Myometrial cell (primary cell): ENCODE results near the gene IRAG1. TPM values are rescaled to one million over a fixed set of nuclear protein-coding genes. Genes with fewer than 3 reads are reported as not detected.

Experiments used
- total RNA-seq: library from RNA; depleted of rRNA; stranded (reverse); fragments of >200 nt; gene quantifications from 2 replicates; pipeline ENCODE4 v1.2.3, GENCODE V29; 2015

IRAG1 gene
- 0.86 and 0.89 TPM in 2 replicates for total RNA-seq

DNA sequence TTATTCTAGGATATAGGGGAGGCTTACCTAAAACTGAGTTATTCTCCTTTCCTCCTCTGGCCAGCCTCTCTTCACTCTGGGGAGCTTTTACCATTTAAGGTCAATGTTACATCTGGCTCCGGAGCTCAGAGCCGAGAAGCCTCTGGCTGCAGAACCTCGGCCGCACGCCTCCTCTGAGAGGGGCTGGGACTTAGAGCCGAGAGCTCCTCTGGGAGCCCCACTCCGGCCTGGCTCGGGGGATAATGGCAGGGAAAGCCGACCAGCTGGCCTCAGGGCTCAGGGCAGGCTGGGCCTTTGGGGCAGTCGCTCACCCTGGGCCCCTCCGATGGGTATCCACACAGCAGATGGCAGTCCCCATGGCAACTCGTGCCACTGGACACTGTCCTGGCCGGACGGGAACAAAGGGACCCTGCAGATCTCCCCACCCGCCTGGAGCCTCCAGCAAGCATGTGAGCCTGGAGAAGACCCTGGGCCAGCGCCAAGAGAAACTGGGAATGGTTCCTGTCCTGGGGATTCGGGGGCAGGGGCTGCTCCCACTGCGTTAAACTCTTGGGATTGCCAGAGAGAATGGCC lies at the start of gene IRAG1:
Gene IRAG1 (minus strand): TSS at position 247 of the 573 bp plus-strand sequence. CDS start 153 bp downstream, at position 94.

Other genes starting within 250 kb of the IRAG1 start
- 5.0 and 5.8 TPM in 2 replicates for gene AMPD3, start 238.5 kb downstream of the IRAG1 start, total RNA-seq
- gene RNF141, start 152.6 kb downstream of the IRAG1 start, total RNA-seq, result 17.6 and 19.0 TPM in 2 replicates
- not detected in 2 replicates for gene LYVE1, start 125.1 kb downstream of the IRAG1 start, total RNA-seq
- gene CTR9, start 57.5 kb upstream of the IRAG1 start, total RNA-seq, result 18.7 and 23.9 TPM in 2 replicates
- 513 and 578 TPM in 2 replicates for gene EIF4G2, start 115.2 kb upstream of the IRAG1 start, total RNA-seq
- 21.6 and 21.8 TPM in 2 replicates for gene ZBED5, start 164.3 kb upstream of the IRAG1 start, total RNA-seq